DND-41 (cell line): ENCODE data around the gene GOLGA1.

ENCODE experiments used
- ATAC-seq: fragments of 200-7000 bp; cut with Tn5 transposase; 3 replicates; pipeline ENCODE4 v1.9.1; 2021; ENCODE audit warnings: low read depth; ENCODE audit not compliant: insufficient read depth
- DNase-seq: peaks from one replicate; pipeline ENCODE4 v3.0.0-alpha.2; 2020
- H2AFZ ChIP-seq: 2 replicates; pipeline ENCODE4 v1.6.0; 2012; ENCODE audit warnings: low read depth, low read length
- H3K27ac ChIP-seq: 2 replicates; pipeline ENCODE4 v1.5.1; 2012; ENCODE audit warnings: low read length, inconsistent platforms
- H3K27me3 ChIP-seq: fragments of 200-600 bp; sonication (generic); 2 replicates; pipeline ENCODE4 v1.6.0; 2012; ENCODE audit warnings: low read length, mild to moderate bottlenecking, inconsistent platforms; ENCODE audit not compliant: insufficient read depth, poor library complexity
- H3K36me3 ChIP-seq: 2 replicates; pipeline ENCODE4 v1.5.1; 2012; ENCODE audit warnings: low read length, inconsistent platforms; ENCODE audit not compliant: insufficient read depth
- H3K4me1 ChIP-seq: 2 replicates; pipeline ENCODE4 v1.5.1; 2012; ENCODE audit warnings: mild to moderate bottlenecking, low read length; ENCODE audit not compliant: insufficient read depth
- H3K4me2 ChIP-seq: 2 replicates; pipeline ENCODE4 v1.6.0; 2012; ENCODE audit warnings: mild to moderate bottlenecking, moderate library complexity, low read length, inconsistent platforms; ENCODE audit not compliant: insufficient read depth
- H3K4me3 ChIP-seq, 2 experiments: fragments of 200-600 bp in 1 of 2; shearing (Covaris generic) in 1 of 2; 2 replicates each; pipeline ENCODE4 v1.5.1; 2012 to 2016; ENCODE audit warnings: inconsistent platforms in 2 of 2, low read length in 2 of 2, mild to moderate bottlenecking in 2 of 2, low read depth in 1 of 2, moderate library complexity in 1 of 2
- H3K79me2 ChIP-seq: 2 replicates; pipeline ENCODE4 v1.6.0; 2012; ENCODE audit warnings: low read length, inconsistent platforms; ENCODE audit not compliant: insufficient read depth
- H3K9ac ChIP-seq: 2 replicates; pipeline ENCODE4 v1.6.0; 2012; ENCODE audit warnings: low read depth, mild to moderate bottlenecking, inconsistent platforms, low read length, moderate library complexity
- H3K9me3 ChIP-seq: 2 replicates; pipeline ENCODE4 v1.5.1; 2012; ENCODE audit warnings: low read length, moderate library complexity, mild to moderate bottlenecking, inconsistent platforms; ENCODE audit not compliant: insufficient read depth, severe bottlenecking
- H4K20me1 ChIP-seq: 2 replicates; pipeline ENCODE4 v1.6.0; 2012; ENCODE audit warnings: low read length; ENCODE audit not compliant: insufficient read depth
- CTCF ChIP-seq: IDR thresholded peaks from 2 replicates; pipeline ENCODE4 v1.5.1; 2012; ENCODE audit warnings: borderline replicate concordance, low read length, moderate library complexity, mild to moderate bottlenecking; ENCODE audit not compliant: poor library complexity, severe bottlenecking; ENCODE audit errors: extremely low read depth
- EZH2 ChIP-seq: IDR thresholded peaks from 3 replicates; pipeline ENCODE4 v1.6.1; 2012; ENCODE audit warnings: borderline replicate concordance, low read depth, mild to moderate bottlenecking, moderate library complexity, low read length, inconsistent platforms; ENCODE audit not compliant: severe bottlenecking

Gene GOLGA1

GRCh38 chr9:124860582-124861341, 80.1 kb downstream of the GOLGA1 start:
- H2AFZ ChIP-seq = no peak overlapping the region
- H3K27me3 ChIP-seq = no peaks in the 10 kb centered on the region
- peaks cover 55% of the 10 kb centered on the region for H3K36me3 ChIP-seq
- H3K79me2 ChIP-seq = peaks cover 35% of the 10 kb centered on the region
- H4K20me1 ChIP-seq = peaks cover 57% of the 10 kb centered on the region
- peak overlapping the region; percentile 91 for H3K27ac ChIP-seq
- ATAC-seq (no peak), DNase-seq (no peak)
- H3K9ac ChIP-seq = peak overlapping the region; percentile 79
- H3K4me1 ChIP-seq = peaks cover 38% of the 10 kb centered on the region
- H3K4me3 ChIP-seq = peak overlapping the region; percentile 61 to 92; a peak in 3 of 4 replicates
- TF ChIP-seq CTCF (no peak), EZH2 (no peak)
- H3K9me3 ChIP-seq = no peaks in the 10 kb centered on the region
- peak overlapping the region; percentile 93 for H3K4me2 ChIP-seq

- Histone ChIP-seq H3K79me2 (peaks cover 35% of the 10 kb centered on the region), H3K36me3 (peaks cover 55% of the 10 kb centered on the region), H3K4me3 (peak overlapping the region; percentile 61 to 92; a peak in 3 of 4 replicates), H3K27me3 (no peaks in the 10 kb centered on the region), H3K9me3 (no peaks in the 10 kb centered on the region), H4K20me1 (peaks cover 62% of the 10 kb centered on the region), H3K4me2 (peak overlapping the region; percentile 93), H2AFZ (no peak overlapping the region), H3K4me1 (peaks cover 38% of the 10 kb centered on the region), H3K9ac (peak overlapping the region; percentile 79), H3K27ac (0 out of 2 replicates have a peak overlapping the region, but pooled peaks have one; percentile 91)
- no peak for TF ChIP-seq EZH2
- no peak for TF ChIP-seq CTCF
- ATAC-seq = no peak
- no peak for DNase-seq
Measured at GRCh38 chr9:124859803-124860581, 80.9 kb downstream of the GOLGA1 start.

GRCh38 chr9:124858330-124859046, 82.4 kb downstream of the GOLGA1 start:
- Histone ChIP-seq H3K4me1 (peaks cover 37% of the 10 kb centered on the region), H3K27me3 (no peaks in the 10 kb centered on the region), H3K79me2 (peaks cover 35% of the 10 kb centered on the region), H3K9me3 (no peaks in the 10 kb centered on the region), H3K9ac (no peak overlapping the region), H4K20me1 (peaks cover 62% of the 10 kb centered on the region), H3K27ac (no peak overlapping the region), H3K4me2 (peak overlapping the region; percentile 93; the same call in 1 of the 2 replicates), H2AFZ (no peak overlapping the region), H3K36me3 (peaks cover 55% of the 10 kb centered on the region), H3K4me3 (no peak overlapping the region)
- ATAC-seq (no peak), DNase-seq (no peak)
- no peak for TF ChIP-seq CTCF
- TF ChIP-seq EZH2 = no peak
